GM12878 (cell line): ENCODE results near the gene SURF4. TPM values are rescaled to one million over a fixed set of nuclear protein-coding genes. Genes with fewer than 3 reads are reported as not detected.
A peak's percentile ranks its signal among the peaks of the same experiment; 100 is the strongest.

Experiments used
- ATAC-seq: fragments of 200-7000 bp; cut with Tn5 transposase; 3 replicates; pipeline ENCODE4 v1.9.1; 2020; ENCODE audit warnings: mild to moderate bottlenecking, moderate library complexity
- BruUV-seq: library from RNA; stranded (reverse); fragments of 400-500 nt; replicated peaks from 2 replicates; lab custom pipeline; 2021; lab: Mats Ljungman, UMichigan
- CTCF ChIA-PET: fragments of 300-600 bp; sonication (Branson Sonifier 250); formaldehyde crosslinking; extraction: SDS; loops from one replicate; lab custom pipeline; 2021; ENCODE audit warnings: inconsistent platforms; lab: Yijun Ruan, JAX
- POLR2A ChIA-PET: fragments of 350-600 bp; formaldehyde crosslinking; extraction: SDS; loops from one replicate; lab custom pipeline; 2021; ENCODE audit warnings: inconsistent platforms; lab: Charles Lee
- RAD21 ChIA-PET: fragments of 300-600 bp; sonication (Branson Sonifier 250); formaldehyde crosslinking; loops from one replicate; lab custom pipeline; 2023; ENCODE audit warnings: antibody characterized with exemption; ENCODE audit not compliant: unreplicated experiment; lab: Charles Lee
- SMC1A ChIA-PET: fragments of 300-600 bp; sonication (Branson Sonifier 250); formaldehyde crosslinking; loops from one replicate; lab custom pipeline; 2023; ENCODE audit not compliant: unreplicated experiment, uncharacterized antibody; lab: Charles Lee
- DNase-seq: peaks from one replicate; pipeline ENCODE4 v3.0.0-alpha.2; 2011; ENCODE audit warnings: low read depth, low spot score
- FAIRE-seq: peaks from 3 replicates; lab custom pipeline; 2011; peaks lifted over from hg19 to GRCh38; lab: Jason Lieb, UNC
- H2AFZ ChIP-seq: 2 replicates; pipeline ENCODE4 v1.6.0; 2011; ENCODE audit warnings: low read depth, low read length, control low read depth; ENCODE audit not compliant: control insufficient read depth
- H3K27ac ChIP-seq: 2 replicates; pipeline ENCODE4 v1.5.1; 2011; ENCODE audit warnings: control low read depth; ENCODE audit not compliant: control insufficient read depth, insufficient read depth
- H3K27me3 ChIP-seq, 2 experiments: replicated peaks in 1 of 2; 2 replicates each; pipeline versions ENCODE4 v1.6.0 to v1.6.1; 2011; ENCODE audit warnings: low read length in 1 of 2; ENCODE audit not compliant: control insufficient read depth in 2 of 2, insufficient read depth in 2 of 2
- H3K36me3 ChIP-seq, 2 experiments: 2 replicates each; pipeline ENCODE4 v1.5.1; 2011; ENCODE audit warnings: low read length in 1 of 2; ENCODE audit not compliant: control insufficient read depth in 2 of 2, insufficient read depth in 2 of 2
- H3K4me1 ChIP-seq: 2 replicates; pipeline ENCODE4 v1.6.1; 2011; ENCODE audit warnings: mild to moderate bottlenecking, low read length, moderate library complexity, mixed read lengths; ENCODE audit not compliant: control insufficient read depth, insufficient read depth
- H3K4me2 ChIP-seq: 2 replicates; pipeline ENCODE4 v1.6.0; 2011; ENCODE audit warnings: control low read depth; ENCODE audit not compliant: control insufficient read depth, insufficient read depth
- H3K4me3 ChIP-seq: fragments of 200-600 bp; sonication (generic); 2 replicates; pipeline ENCODE4 v1.5.1; 2016
- H3K79me2 ChIP-seq: 2 replicates; pipeline ENCODE4 v1.6.0; 2011; ENCODE audit warnings: low read length; ENCODE audit not compliant: control insufficient read depth, insufficient read depth
- H3K9ac ChIP-seq: 2 replicates; pipeline ENCODE4 v1.8.0; 2011; ENCODE audit warnings: low read length, control low read depth, mixed read lengths; ENCODE audit not compliant: control insufficient read depth, insufficient read depth
- H3K9me3 ChIP-seq: replicated peaks from 3 replicates; pipeline ENCODE4 v1.5.1; 2011; ENCODE audit warnings: mild to moderate bottlenecking, low read length; ENCODE audit not compliant: control insufficient read depth, insufficient read depth
- H4K20me1 ChIP-seq: 2 replicates; pipeline ENCODE4 v1.6.0; 2011; ENCODE audit not compliant: control insufficient read depth, insufficient read depth
- POLR2A ChIP-seq: IDR thresholded peaks from 2 replicates; pipeline ENCODE4 v1.6.1; 2011; ENCODE audit warnings: low read depth, mild to moderate bottlenecking, low read length
- STAT3 ChIP-seq: IDR thresholded peaks from 2 replicates; pipeline ENCODE4 v1.6.1; 2011; ENCODE audit warnings: low read depth, low read length, improper control_type of control experiment
- TARDBP ChIP-seq: IDR thresholded peaks from 2 replicates; pipeline ENCODE4 v1.6.1; 2016; ENCODE audit warnings: borderline replicate concordance
- WGBS: methylation state at CpG from one replicate; pipeline ENCODE4 v1.1.6; 2016; ENCODE audit warnings: low lambda C conversion rate; ENCODE audit not compliant: insufficient replicate concordance, insufficient coverage; ENCODE audit errors: missing lambda C conversion rate; 5-methylcytosine and 5-hydroxymethylcytosine counted together
- in situ Hi-C: fragments of 300-500 bp; cut with MboI; formaldehyde crosslinking; loops from 9 replicates; pipeline ENCODE4 v1.14.3; 2018; ENCODE audit warnings: mixed read lengths
- intact Hi-C: fragments of 100-400 bp; cut with micrococcal nuclease; formaldehyde crosslinking; loops from one replicate; pipeline ENCODE4 v1.14.2; 2022; ENCODE audit not compliant: unreplicated experiment
- polyA plus RNA-seq, 11 experiments: library from polyadenylated mRNA; depleted of rRNA in 4 of 11; unstranded in 6 of 11; stranded (reverse) in 5 of 11; fragments of >200 nt; fragmentation: Nextera tagmentation in 4 of 11; fragmentation: Illumina TruSeq in 1 of 11; extraction: Ambion mirVana in 4 of 11; extraction: Trizol in 1 of 11; gene quantifications; 1 replicate in 1 of 11; 2 replicates in 10 of 11; pipeline versions ENCODE4 v1.2.1 to v1.2.3, GENCODE V29; 2011 to 2016; ENCODE audit warnings: inconsistent platforms in 2 of 11, missing spikeins in 2 of 11, low read depth in 1 of 11
- total RNA-seq, 4 experiments: library from RNA; depleted of rRNA in 3 of 4; stranded (reverse); fragments of >200 nt in 3 of 4; fragmentation: Illumina TruSeq in 1 of 4; extraction: Trizol in 1 of 4; gene quantifications; 2 replicates each; pipeline versions ENCODE4 v1.2.1 to v1.2.3, GENCODE V29; 2013 to 2021

Gene SURF4
- total and polyA plus RNA-seq, 10 of the 15 experiments (the other 5 are each of a cell fraction or from before 2014, with no cell fraction given) = 6.4 to 134 (median 78.7) TPM

- WGBS = 81% methylated on average over 10 of the region's 12 CpGs
- CTCF ChIA-PET = interaction anchor here (1.0 to 2.0 kb wide), 5 partner anchors 15 to 214 kb away, joined by 3 to 6 read pairs (median 5); no protein-coding TSS in a partner anchor
- H4K20me1 ChIP-seq = no peaks in the 10 kb centered on the region; the same call in 1 of the 2 replicates
- H3K9me3 ChIP-seq = no peaks in the 10 kb centered on the region
- no peak overlapping the region for H2AFZ ChIP-seq
- POLR2A ChIA-PET = no interaction called here
- ATAC-seq (no peak), DNase-seq (no peak), FAIRE-seq (no peak)
- H3K4me1 ChIP-seq = no peaks in the 10 kb centered on the region
- H3K4me3 ChIP-seq = no peak overlapping the region
- peaks cover 4 to 11% of the 10 kb centered on the region in 2 experiments; a peak in 3 of 4 replicates for H3K36me3 ChIP-seq
- H3K27ac ChIP-seq = no peak overlapping the region
- no TSS peak for BruUV-seq
- SMC1A ChIA-PET = no interaction called here
- H3K9ac ChIP-seq = no peak overlapping the region
- H3K79me2 ChIP-seq = no peaks in the 10 kb centered on the region
- TF ChIP-seq STAT3 (no peak), POLR2A (0 out of 2 replicates have a peak, but pooled peaks have one; percentile 40)
- H3K4me2 ChIP-seq = no peak overlapping the region
- no peaks in the 10 kb centered on the region for H3K27me3 ChIP-seq
- intact Hi-C loops (no loop called here), in situ Hi-C loops (no loop called here)
- RAD21 ChIA-PET = interaction anchor here (1.0 to 1.3 kb wide), 2 partner anchors 21 to 78 kb away, joined by 3 read pairs; no protein-coding TSS in a partner anchor
These were observed 24.4 kb upstream of the SURF4 start for GRCh38 chr9:133400292-133400691.

- no TSS peak for BruUV-seq
- in situ Hi-C loops (no loop called here), intact Hi-C loops (no loop called here)
- H2AFZ ChIP-seq = no peak overlapping the region
- CTCF ChIA-PET = interaction anchor here (1.3 to 3.2 kb wide), 2 partner anchors 40 to 212 kb away, joined by 4 to 13 read pairs; no protein-coding TSS in a partner anchor
- H3K27ac ChIP-seq = no peak overlapping the region
- no peaks in the 10 kb centered on the region for H3K4me1 ChIP-seq
- no peaks in the 10 kb centered on the region for H3K9me3 ChIP-seq
- WGBS = 66% methylated on average over 9 of the region's 9 CpGs
- no peaks in the 10 kb centered on the region; a peak in 1 of 4 replicates for H3K36me3 ChIP-seq
- no peak overlapping the region for H3K4me2 ChIP-seq
- no peaks in the 10 kb centered on the region for H3K27me3 ChIP-seq
- no peaks in the 10 kb centered on the region for H3K79me2 ChIP-seq
- H4K20me1 ChIP-seq = no peaks in the 10 kb centered on the region
- DNase-seq (no peak), ATAC-seq (no peak), FAIRE-seq (no peak)
- RAD21 ChIA-PET = no interaction called here
- POLR2A ChIA-PET = no interaction called here
- no peak overlapping the region for H3K9ac ChIP-seq
- TF ChIP-seq POLR2A (peak; percentile 41; the same call in 1 of the 2 replicates), TARDBP (no peak)
- no peak overlapping the region for H3K4me3 ChIP-seq
- SMC1A ChIA-PET = no interaction called here
These were observed 22.0 kb upstream of the SURF4 start for GRCh38 chr9:133397895-133398294.
